ENCODE measurements around the gene FOXK1.

DNA sequence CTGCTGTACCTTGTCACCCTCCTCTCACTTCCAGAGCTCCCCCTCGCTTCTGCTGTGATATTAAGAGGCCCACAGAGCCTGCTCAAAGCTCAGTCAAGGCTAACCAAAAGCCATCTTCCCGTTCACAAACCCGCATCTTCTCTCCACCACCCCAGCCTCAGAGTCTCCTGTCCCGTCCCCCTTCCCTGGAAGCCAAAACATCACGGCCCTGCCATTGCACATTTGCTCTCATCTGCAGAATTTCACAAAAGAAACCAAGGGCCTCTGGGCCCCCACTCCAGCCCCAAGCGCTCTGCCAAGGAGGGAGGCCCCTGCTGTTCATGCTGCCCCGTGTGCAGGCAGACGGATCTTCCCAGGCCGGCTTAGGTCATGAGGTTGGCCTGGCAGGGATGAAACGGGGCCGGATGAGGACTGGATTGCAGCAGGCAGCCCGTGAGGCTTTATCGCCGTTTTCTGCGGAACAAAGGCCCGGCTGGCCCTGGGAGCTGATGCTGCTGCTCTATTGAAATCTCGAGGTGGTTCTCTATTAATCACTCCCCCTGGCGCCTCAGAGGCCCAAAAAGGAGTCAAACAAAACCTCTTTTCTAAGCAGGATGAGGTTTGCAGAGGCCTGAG lies 31.6 kb upstream of the FOXK1 start:
- TF ChIP-seq CTCF (IDR thresholded peaks at IDR 0.05) (no peak), POLR2A (IDR thresholded peaks at IDR 0.05) (no peak)

Measured in adrenal gland (tissue), 5 donors.